ENCODE data around the gene EEIG1. TPM values are rescaled to one million over a fixed set of nuclear protein-coding genes. Genes with fewer than 3 reads are reported as not detected.
A peak's percentile ranks its signal among the peaks of the same experiment; 100 is the strongest.

EEIG1 gene
- total RNA-seq, 2 donors from 2014 or later, result 23.4 to 84.6 TPM

GRCh38 chr9:127959398-127959797, 21.4 kb downstream of the EEIG1 start:
- 89% methylated on average over 4 of the region's 4 CpGs for WGBS
- DNase-seq (ENCODE audit: low spot score), result no peak
- intact Hi-C loops (cut with DNase I), result no loop called here
- TF ChIP-seq POLR2AphosphoS5 (IDR thresholded peaks at IDR 0.05) (no peak), POLR2A (IDR thresholded peaks at IDR 0.05) (no peak)
- TF ChIP-seq, protein P1, sequence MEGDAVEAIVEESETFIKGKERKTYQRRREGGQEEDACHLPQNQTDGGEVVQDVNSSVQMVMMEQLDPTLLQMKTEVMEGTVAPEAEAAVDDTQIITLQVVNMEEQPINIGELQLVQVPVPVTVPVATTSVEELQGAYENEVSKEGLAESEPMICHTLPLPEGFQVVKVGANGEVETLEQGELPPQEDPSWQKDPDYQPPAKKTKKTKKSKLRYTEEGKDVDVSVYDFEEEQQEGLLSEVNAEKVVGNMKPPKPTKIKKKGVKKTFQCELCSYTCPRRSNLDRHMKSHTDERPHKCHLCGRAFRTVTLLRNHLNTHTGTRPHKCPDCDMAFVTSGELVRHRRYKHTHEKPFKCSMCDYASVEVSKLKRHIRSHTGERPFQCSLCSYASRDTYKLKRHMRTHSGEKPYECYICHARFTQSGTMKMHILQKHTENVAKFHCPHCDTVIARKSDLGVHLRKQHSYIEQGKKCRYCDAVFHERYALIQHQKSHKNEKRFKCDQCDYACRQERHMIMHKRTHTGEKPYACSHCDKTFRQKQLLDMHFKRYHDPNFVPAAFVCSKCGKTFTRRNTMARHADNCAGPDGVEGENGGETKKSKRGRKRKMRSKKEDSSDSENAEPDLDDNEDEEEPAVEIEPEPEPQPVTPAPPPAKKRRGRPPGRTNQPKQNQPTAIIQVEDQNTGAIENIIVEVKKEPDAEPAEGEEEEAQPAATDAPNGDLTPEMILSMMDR (IDR thresholded peaks at IDR 0.05), result no peak
- Histone ChIP-seq H3K4me1 (replicated peaks) (peaks cover 28% of the 10 kb centered on the region), H3K36me3 (no peaks in the 10 kb centered on the region), H3K27me3 (replicated peaks; ENCODE audit: insufficient read depth) (no peaks in the 10 kb centered on the region), H3K9me3 (no peaks in the 10 kb centered on the region), H3K4me3 (no peak overlapping the region), H3K27ac (peak overlapping the region in 1 of 2 donors; percentile 67)

DNA sequence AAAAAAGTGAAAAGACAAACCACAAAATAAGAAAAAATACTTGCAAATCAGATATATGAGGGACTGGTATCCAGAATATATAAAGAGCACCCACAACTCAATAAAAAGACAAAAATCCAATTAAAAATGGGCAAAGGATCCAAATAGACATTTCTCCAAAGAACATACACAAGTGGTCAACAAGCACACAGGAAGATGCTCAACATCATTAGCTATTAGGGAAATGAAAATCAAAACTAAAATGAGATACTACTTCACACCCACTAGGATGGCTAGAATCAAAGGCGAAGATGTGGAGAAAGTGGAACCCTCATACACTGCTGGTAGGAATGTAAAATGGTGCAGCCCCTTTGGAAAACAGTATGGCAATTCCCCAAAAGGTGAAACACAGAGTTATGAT, 22.1 kb downstream of the EEIG1 start:
- no peak overlapping the region for H3K27ac ChIP-seq
- intact Hi-C loops (cut with DNase I), result no loop called here
- TF ChIP-seq, protein P1 (IDR thresholded peaks at IDR 0.05), result no peak
- TF ChIP-seq POLR2A (IDR thresholded peaks at IDR 0.05), result no peak
- no peak for TF ChIP-seq POLR2AphosphoS5 (IDR thresholded peaks at IDR 0.05)
- WGBS, result 94% methylated on average over 1 of the region's 1 CpG
- no peaks in the 10 kb centered on the region for H3K36me3 ChIP-seq
- no peak for DNase-seq (ENCODE audit: low spot score)
- peaks cover 24% of the 10 kb centered on the region for H3K4me1 ChIP-seq (replicated peaks)
- no peaks in the 10 kb centered on the region for H3K27me3 ChIP-seq (replicated peaks; ENCODE audit: insufficient read depth)
- no peaks in the 10 kb centered on the region for H3K9me3 ChIP-seq
- no peak overlapping the region for H3K4me3 ChIP-seq

DNA sequence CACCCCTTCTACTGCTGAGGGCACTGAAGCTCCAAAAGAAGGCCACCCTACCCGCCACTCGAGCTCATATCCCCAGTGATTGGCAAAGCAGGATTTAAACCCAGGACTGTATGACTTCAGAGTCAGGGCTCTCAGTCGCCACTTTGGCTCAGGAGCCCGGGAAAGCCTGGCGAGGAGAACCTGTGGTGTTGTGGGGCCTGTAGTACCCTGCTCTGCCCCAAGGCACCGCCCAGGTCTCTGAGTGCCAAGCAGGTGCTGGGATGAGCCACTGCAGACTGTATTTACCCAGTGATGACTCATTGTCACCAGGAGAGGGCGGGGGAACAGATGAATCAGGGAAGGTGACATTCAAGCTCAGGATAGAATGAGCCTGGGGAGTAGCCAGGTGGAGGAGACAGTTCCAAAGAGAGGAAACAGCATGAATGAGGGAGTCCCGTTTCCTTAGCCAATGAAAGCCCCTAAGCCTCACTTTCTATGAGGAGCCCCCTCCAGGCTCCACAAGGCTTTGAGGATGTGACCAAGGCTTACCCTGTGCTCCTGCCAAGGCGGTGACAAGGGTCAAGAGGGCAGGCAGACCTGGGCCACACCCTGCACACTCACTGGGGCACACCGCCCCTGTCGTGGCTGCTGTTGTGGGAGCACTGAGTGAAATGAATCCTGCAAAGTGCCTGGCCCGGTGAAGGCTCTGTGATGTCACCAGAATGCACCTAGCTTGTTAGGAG, 25.3 kb downstream of the EEIG1 start:
- peaks cover 16% of the 10 kb centered on the region for H3K4me1 ChIP-seq (replicated peaks)
- no peaks in the 10 kb centered on the region for H3K27me3 ChIP-seq (replicated peaks; ENCODE audit: insufficient read depth)
- DNase-seq (ENCODE audit: low spot score), result peak; percentile 98
- peak overlapping the region; percentile 76 for H3K27ac ChIP-seq
- 19% methylated on average over 12 of the region's 12 CpGs for WGBS
- H3K9me3 ChIP-seq, result no peaks in the 10 kb centered on the region
- intact Hi-C loops (cut with DNase I), result no loop called here
- no peaks in the 10 kb centered on the region for H3K36me3 ChIP-seq
- no peak overlapping the region for H3K4me3 ChIP-seq
- TF ChIP-seq, protein P1 (IDR thresholded peaks at IDR 0.05), result peak; percentile 21 to 91 (median 66)
- TF ChIP-seq POLR2A (IDR thresholded peaks at IDR 0.05), result peak; percentile 62
- TF ChIP-seq POLR2AphosphoS5 (IDR thresholded peaks at IDR 0.05), result peak; percentile 100

GRCh38 chr9:127954831-127955293, 25.9 kb downstream of the EEIG1 start:
- TF ChIP-seq, protein P1 (IDR thresholded peaks at IDR 0.05), result no peak
- no peak for TF ChIP-seq POLR2AphosphoS5 (IDR thresholded peaks at IDR 0.05)
- TF ChIP-seq POLR2A (IDR thresholded peaks at IDR 0.05), result no peak
- Histone ChIP-seq H3K4me1 (replicated peaks) (peaks cover 16% of the 10 kb centered on the region), H3K27me3 (replicated peaks; ENCODE audit: insufficient read depth) (no peaks in the 10 kb centered on the region), H3K4me3 (no peak overlapping the region), H3K27ac (peak overlapping the region; percentile 76), H3K9me3 (no peaks in the 10 kb centered on the region), H3K36me3 (no peaks in the 10 kb centered on the region)
- intact Hi-C loops (cut with DNase I), result no loop called here
- no peak for DNase-seq (ENCODE audit: low spot score)
- 12% methylated on average over 12 of the region's 13 CpGs for WGBS

Data from prostate gland (tissue), 2 donors.